NOMO-1 treated with dmso at 0.1 percent for 144 hours (cell line): ENCODE results near the gene MYCT1.
"Not testable (repeated sequence)": the region's sequence is repeated elsewhere in the genome, so short reads cannot be mapped to it uniquely, and the experiment has no call there.

Experiments
- DNase-seq: peaks from one replicate; lab custom pipeline; 2025; ENCODE audit not compliant: unreplicated experiment; lab: John Stamatoyannopoulos, UW

MYCT1 gene

DNA sequence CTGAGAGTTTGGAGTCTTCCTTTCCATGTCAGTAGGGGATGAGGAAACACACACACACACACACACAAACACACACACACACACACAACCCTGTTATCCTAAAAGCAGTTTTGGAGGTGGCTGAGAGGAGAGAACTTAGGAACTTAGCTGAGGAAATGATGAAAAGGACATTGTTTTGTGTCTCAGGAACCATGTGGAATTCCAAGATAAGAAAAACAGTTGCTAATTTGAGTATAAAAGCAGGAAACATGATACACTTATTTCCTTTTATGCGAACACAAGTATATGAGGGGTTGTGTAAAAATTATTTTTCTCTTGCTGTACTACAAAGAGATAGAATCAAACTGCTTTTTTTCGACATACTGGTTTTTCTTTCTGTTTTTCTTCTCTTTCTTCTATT lies at the start of gene MYCT1:
TSS of gene MYCT1 (plus strand) at position 264 of the 400 bp plus-strand sequence. CDS start at position 270, 6 bp downstream.
- DNase-seq = no peak

DNA sequence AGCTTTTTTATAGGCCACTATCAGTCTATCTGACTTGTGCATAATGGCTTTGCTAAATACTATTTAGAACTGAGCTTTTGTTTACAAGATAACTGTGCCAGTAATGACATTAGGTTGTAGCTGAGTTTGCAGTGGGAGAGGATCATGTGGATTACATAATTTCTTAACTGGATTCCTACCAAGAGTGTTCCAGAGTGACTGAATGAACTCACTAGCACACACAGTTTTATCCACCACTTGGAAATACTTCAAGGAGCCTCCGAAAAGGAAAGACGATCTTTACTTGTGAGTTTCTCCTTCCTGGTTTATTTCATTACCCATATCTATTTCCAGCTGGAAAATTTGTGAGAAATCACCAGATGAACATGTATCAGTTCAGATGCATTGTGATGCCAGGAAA lies 49.6 kb upstream of the MYCT1 start:
- DNase-seq = no peak

DNA sequence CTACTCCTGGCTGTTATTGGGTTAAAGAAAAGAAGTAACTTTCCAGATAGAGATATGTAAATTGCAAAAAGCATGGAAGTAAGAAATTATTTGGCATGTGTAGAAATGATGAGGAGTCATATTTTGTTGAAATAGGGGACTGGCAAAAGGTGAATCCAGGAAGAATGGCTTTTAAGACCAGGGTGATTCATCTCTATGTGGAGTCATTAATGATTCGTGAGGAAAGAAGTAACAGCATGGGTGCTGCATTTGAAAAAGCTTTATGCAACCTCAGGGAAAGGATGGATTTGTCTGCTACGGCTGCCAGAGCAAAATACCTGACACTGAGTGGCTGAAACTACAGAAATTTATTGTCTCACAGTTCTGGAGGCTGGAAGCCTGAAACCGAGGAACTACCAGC lies 45.7 kb upstream of the MYCT1 start:
- DNase-seq = no peak

DNA sequence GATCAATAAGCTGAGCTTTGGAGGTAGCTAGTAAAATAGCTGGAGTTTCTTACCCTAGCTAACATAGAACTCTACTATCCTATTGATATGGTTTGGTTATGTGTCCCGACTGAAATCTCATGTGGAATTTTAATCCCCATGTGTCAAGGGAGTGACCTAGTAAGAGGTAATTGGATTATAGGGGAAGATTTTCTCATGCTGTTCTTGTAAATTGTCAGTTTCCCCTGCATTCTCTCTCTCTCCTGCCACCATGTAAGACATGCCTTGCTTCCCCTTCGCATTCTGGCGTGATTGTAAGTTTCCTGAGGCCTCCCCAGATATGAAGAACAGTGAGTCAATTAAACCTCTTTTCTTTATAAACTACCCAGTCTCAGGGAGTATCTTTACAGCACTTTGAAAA lies 35.9 kb upstream of the MYCT1 start:
- no peak for DNase-seq

- DNase-seq = no peak
Observed at GRCh38 chr6:152669895-152670294, 27.8 kb upstream of the MYCT1 start.

DNA sequence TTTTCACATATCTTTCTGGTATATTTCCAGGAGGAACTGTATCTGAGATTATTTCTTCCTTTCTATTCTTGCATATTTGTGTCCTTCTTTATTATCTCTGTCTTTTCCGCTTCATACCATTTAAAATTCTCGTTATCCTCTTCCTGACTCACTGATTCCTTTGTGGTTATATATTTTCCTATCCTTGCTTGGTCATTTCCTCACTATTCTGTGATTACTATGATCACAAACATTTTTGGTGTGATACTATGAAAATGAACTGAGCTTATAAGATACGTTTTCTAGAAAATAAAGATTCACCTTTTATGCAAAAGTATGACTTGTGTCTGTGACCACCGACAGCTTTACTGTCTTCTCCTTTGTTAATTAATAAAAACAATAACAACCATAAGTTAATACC lies 26.5 kb upstream of the MYCT1 start:
- DNase-seq = no peak

- DNase-seq = no peak
Observed at GRCh38 chr6:152673236-152673635, 24.5 kb upstream of the MYCT1 start.

- no peak for DNase-seq
Observed at GRCh38 chr6:152680151-152680550, 17.5 kb upstream of the MYCT1 start.

DNA sequence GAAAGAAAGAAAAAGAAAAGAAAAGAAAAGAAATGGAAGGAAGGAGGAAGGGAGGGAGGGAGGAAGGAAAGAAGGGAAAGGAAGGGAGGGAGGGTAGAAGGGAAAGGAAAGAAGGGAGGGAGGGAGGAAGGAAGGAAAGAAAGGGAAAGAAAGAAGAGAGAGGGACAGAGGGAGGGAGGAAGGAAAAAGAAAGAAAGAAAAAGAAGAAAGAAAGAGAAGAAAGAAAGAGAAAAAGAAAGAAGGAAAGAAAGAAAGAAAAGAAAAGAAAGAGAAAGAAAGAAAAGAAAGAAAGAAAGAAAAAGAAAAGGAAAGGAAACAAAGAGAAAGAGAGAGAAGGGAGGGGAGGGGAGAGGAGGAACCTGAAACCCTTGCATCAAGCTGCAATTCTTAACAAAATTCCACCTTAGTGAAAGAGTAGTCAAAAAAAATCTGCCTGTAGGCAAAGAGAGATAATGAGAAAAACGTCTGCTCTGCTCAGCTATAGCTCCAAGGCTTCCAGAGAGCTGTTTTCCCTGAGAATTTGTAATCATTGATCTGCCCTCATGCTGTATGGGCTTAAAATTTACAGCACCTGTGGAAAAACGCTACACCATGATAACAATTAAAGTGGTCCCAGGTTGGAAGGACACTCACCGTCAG lies 16.7 kb upstream of the MYCT1 start:
- no peak for DNase-seq

DNA sequence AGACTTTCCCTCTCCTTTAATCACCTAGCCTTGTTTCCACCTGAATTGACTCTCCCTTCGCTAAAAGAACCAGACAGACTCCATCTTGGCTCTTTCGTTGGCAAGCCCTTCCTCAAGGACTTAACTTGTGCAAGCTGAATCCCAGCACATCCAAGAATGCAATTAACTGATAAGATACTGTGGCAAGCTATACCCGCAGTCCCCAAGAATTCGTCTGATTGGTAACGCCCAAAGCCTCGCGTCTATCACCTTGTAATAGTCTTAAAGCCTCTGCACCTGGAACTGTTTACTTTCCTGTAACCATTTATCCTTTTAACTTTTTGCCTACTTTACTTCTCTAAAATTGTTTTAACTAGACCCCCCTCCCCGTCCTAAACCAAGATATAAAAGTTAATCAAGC lies 15.6 kb upstream of the MYCT1 start:
- DNase-seq = no peak

DNA sequence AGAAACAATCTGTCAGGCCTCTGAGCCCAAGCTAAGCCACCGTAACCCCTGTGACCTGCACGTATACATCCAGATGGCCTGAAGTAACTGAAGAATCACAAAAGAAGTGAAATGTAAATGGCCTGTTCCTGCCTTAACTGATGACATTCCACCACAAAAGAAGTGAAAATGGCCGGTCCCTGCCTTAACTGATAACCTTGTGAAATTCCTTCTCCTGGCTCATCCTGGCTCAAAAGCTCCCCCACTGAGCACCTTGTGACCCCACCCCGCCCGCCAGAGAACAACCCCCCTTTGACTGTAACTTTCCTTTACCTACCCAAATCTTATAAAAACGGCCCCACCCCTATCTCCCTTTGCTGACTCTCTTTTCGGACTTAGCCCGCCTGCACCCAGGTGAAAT lies 14.8 kb upstream of the MYCT1 start:
- DNase-seq = not testable (repeated sequence)

- DNase-seq = no peak
Observed at GRCh38 chr6:152685819-152686218, 11.9 kb upstream of the MYCT1 start.

GRCh38 chr6:152695372-152696045 lies 2.2 kb upstream of the MYCT1 start:
- DNase-seq = peak; percentile 12

DNA sequence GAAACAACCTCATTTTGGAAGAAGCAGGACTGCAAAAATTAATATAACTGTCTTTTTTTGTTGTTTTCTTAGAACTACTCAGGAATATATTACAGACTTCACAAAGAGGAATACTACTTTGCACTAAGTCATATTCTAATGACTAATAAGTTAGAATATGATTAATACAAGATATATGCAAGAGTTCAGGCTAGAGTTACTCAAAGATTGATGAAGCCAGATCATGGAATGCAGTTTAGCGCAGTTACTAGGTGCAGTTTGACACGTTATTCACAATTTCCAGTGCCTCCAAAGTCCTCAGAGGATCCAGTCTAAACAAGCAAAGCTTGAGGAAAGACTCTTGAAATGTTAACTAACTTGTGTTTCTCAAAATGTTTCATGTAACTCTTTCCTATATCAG lies 1.2 kb upstream of the MYCT1 start:
- no peak for DNase-seq

GRCh38 chr6:152698692-152699091 lies 995 bp downstream of the MYCT1 start:
- no peak for DNase-seq

DNA sequence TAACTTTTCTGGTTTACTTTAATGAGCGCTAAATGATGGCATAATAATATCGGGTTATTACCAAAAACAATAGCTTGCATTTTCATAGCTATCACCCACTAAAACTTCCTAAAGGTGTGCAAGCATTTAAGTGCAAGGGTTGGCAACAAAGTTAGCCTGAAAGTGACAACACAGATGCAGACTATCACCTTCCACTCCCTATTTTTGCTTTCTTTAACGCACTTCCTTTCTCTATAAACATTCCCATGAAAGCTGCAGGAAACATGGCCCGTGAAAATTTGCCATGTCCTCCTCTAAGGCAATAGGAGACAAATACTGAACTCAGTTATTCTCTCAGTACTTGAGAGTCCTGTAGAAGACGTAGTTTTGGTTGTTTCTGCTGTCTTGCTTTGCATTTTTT lies 2.7 kb downstream of the MYCT1 start:
- DNase-seq = no peak

- no peak for DNase-seq
Observed at GRCh38 chr6:152701081-152701862, 3.6 kb downstream of the MYCT1 start.

DNA sequence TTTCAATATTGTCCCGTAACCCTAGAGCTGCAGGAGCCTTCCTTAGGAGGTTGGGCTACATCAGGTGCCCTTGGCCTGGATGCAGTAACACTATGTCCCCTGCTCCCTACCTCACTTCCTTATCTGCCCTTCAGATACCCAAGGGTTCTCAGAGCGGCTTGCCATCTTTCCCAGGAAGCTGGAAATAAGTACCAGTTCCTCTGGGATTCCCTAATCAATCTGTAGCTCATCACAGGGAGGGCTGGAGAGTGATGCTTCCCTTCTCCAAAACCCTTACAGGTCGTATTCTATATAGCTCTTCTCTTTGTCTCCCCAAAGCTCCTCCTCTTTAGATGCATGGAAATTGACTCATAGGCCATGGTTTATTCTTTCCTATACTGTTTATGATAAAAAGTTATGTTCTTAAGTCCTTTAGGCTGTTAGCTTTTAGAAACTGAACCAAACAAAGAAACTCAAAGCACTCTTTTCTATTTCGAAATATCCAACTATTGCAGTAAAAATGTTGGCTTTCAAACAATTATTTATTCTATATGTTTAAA lies 4.2 kb downstream of the MYCT1 start:
- DNase-seq = no peak

DNA sequence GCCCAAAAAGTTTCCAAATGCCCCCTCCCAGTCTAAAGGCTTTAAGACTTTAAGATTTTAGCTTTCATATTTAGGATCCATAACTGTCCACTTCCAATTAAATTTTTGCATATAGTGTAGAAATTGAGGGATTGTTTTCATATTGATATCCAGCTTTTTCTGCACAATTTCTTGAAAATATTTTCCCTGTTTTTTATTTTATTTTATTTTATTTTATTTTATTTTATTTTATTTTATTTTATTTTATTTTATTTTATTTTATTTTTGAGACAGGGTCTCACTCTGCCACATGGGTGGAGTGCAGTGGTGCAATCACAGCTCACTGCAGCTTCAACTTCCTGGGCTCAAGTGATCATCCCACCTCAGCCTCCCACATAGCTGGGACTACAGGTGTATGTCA lies 6.1 kb downstream of the MYCT1 start:
- not testable (repeated sequence) for DNase-seq

DNA sequence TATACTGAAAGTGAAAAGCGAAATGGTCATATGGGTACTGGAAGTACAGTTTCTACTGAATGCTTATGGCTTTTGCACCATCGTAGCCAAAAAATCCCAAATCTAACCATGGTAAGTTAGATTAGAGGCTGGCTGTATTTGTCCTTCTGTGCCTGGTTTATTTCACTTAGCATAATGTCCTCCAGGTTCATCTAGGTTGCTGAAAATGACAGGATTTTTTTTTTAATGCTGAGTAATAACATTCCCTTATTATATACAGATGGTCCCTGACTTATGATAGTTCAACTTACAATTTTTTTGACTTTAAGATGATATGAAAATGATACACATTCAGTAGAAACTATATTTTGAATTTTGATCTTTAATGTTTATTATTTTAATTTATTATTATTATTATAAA lies 7.6 kb downstream of the MYCT1 start:
- DNase-seq = no peak

DNA sequence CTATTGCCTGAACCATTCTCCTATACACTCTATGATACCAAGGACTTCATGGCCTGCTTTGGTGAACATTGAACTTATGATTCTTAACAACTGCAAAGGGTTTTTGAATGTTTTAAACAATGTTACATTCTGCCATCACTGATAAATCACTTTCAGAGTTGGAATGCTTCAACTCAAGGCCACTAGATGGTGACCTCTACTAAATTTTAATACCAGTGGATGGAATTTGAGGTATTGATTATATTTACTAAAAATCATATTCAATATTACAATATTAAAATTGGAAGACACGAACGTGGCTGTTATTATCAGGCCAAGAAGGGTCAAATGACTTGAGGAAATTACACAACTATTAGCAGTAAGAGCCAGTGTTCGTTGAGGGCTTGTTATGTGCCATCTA lies 18.6 kb downstream of the MYCT1 start:
- DNase-seq = no peak

DNA sequence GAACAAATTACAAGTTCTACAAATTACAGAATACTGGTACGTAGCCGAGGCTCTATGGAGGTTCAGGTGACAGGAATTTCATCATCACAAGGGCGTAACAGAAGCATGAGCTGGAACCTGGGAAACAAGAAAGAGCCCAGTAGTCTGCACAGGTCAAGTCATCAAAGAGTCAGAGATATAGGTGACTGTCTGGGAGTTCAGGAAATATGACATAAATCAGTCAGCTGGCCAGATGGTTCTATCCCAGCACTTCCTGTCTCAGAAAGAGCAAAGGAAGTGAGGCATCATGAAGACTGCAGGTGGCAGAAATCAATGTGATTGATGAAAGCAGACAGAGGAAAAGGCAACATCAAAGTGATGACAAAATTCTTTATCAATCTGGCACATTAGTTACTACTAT lies 23.3 kb downstream of the MYCT1 start:
- no peak for DNase-seq
